ENCODE results near the gene AHNAK2. TPM values are rescaled to one million over a fixed set of nuclear protein-coding genes. Genes with fewer than 3 reads are reported as not detected.

The AHNAK2 gene
- total and polyA plus RNA-seq, 9 of the 15 experiments (the other 6 are each of a cell fraction or from before 2014, with no cell fraction given) = 0.04 to 0.09 (median 0.04) TPM; not detected in 6

GRCh38 chr14:104928391-104929133, 49.6 kb downstream of the AHNAK2 start:
- H3K9me1 ChIP-seq (ENCODE audit: control insufficient read depth, insufficient read depth, low read length) = no peaks in the 10 kb centered on the region
- no peak overlapping the region for H3K27ac ChIP-seq (ENCODE audit: extremely low read depth, low read depth, low read length)
- H3K79me2 ChIP-seq (ENCODE audit: control insufficient read depth, insufficient read depth, low read length) = no peaks in the 10 kb centered on the region
- no peak overlapping the region for H2AFZ ChIP-seq (ENCODE audit: low read depth, low read length)
- ATAC-seq (no peak), FAIRE-seq (no peak), DNase-seq (ENCODE audit: extremely low read depth in 1 of 4, low spot score in 3 of 4) (peak in 1 of 4 experiments; percentile 8)
- no peak overlapping the region; a peak in 1 of 4 replicates for H3K9ac ChIP-seq (ENCODE audit: insufficient read depth in 1 of 2, low read depth in 2 of 2, low read length in 2 of 2)
- ChIA-PET POLR2A (interaction anchor here (0.7 kb wide), 1 partner anchor 11 kb away, joined by 3 read pairs; no protein-coding TSS in a partner anchor), CTCF (ENCODE audit: low intra/inter-chr PET ratio) (no interaction called here)
- H3K4me2 ChIP-seq (ENCODE audit: insufficient read depth, low read length) = no peak overlapping the region
- no peak for TF ChIP-seq RNF2 (IDR thresholded peaks at IDR 0.05)
- TF ChIP-seq HMGXB4 (CRISPR knock-in tag; IDR thresholded peaks at IDR 0.05) = no peak
- no peak for TF ChIP-seq ZNF143 (CRISPR knock-in tag; IDR thresholded peaks at IDR 0.05)
- TF ChIP-seq POLR2H (tag; IDR thresholded peaks at IDR 0.05; ENCODE audit: low read depth) = no peak
- TF ChIP-seq CHD2 (IDR thresholded peaks at IDR 0.05; ENCODE audit: low read depth, low read length) = no peak
- no peak for TF ChIP-seq RCOR1 (IDR thresholded peaks at IDR 0.05; ENCODE audit: borderline replicate concordance in 1 of 2, low read depth in 2 of 2, low read length in 2 of 2)
- no peak for TF ChIP-seq ZNF184 (CRISPR knock-in tag; IDR thresholded peaks at IDR 0.05)
- no peak for TF ChIP-seq NR3C1 (CRISPR knock-in tag; IDR thresholded peaks at IDR 0.05)
- no peak for TF ChIP-seq BHLHE40 (IDR thresholded peaks at IDR 0.05; ENCODE audit: low read length)
- no peak for TF ChIP-seq SP1 (CRISPR knock-in tag; IDR thresholded peaks at IDR 0.05)
- no peak for TF ChIP-seq HSF4 (CRISPR knock-in tag; IDR thresholded peaks at IDR 0.05; ENCODE audit: borderline replicate concordance)
- no peak for TF ChIP-seq CTBP1 (IDR thresholded peaks at IDR 0.05; ENCODE audit: borderline replicate concordance)
- TF ChIP-seq PREB (CRISPR knock-in tag; IDR thresholded peaks at IDR 0.05) = no peak
- TF ChIP-seq MEIS2 (IDR thresholded peaks at IDR 0.05; ENCODE audit: partially characterized antibody) = no peak
- TF ChIP-seq CREBBP (IDR thresholded peaks at IDR 0.05; ENCODE audit: low read depth, low read length) = no peak
- no peak for TF ChIP-seq JUNB (CRISPR knock-in tag; conservative IDR thresholded peaks at IDR 0.05)
- no peak for TF ChIP-seq GTF2F1 (IDR thresholded peaks at IDR 0.05; ENCODE audit: low read depth, low read length)
- no peak for TF ChIP-seq KLF16 (IDR thresholded peaks at IDR 0.05)
- in situ Hi-C loops (cut with MboI) (no loop called here), intact Hi-C loops (cut with micrococcal nuclease) (no loop called here)
- no peaks in the 10 kb centered on the region for H4K20me1 ChIP-seq (replicated peaks; ENCODE audit: control insufficient read depth, insufficient read depth, low read length)
- H3K27me3 ChIP-seq (ENCODE audit: control insufficient read depth in 2 of 2, insufficient read depth in 2 of 2, low read length in 2 of 2) = peaks cover 0 to 11% of the 10 kb centered on the region in 2 experiments; a peak in 2 of 5 replicates
- WGBS (ENCODE audit: insufficient coverage, low coverage, missing lambda C conversion rate) = 5% methylated on average over 12 of the region's 17 CpGs
- no TSS peak for BruUV-seq (replicated peaks)
- no peaks in the 10 kb centered on the region for H3K36me3 ChIP-seq (ENCODE audit: control insufficient read depth, insufficient read depth, low read length)
- no peak overlapping the region for H3K4me3 ChIP-seq
- H3K9me3 ChIP-seq (replicated peaks; ENCODE audit: control insufficient read depth, insufficient read depth, low read depth, low read length) = 0 out of 2 replicates have a peak, but pooled peaks cover 2% of the 10 kb centered on the region
- H3K4me1 ChIP-seq (replicated peaks in 1 of 2; ENCODE audit: control insufficient read depth in 2 of 2, insufficient read depth in 2 of 2, low read length in 2 of 2) = peaks cover 0 to 62% of the 10 kb centered on the region in 2 experiments; a peak in 2 of 5 replicates

All from K562 (cell line).